NCI-H1436 treated with DMSO at 0.1 percent for 48 hours (cell line): Measurements from ENCODE around the gene PPFIA4.

ENCODE experiments used
- DNase-seq: peaks from one replicate; lab custom pipeline; 2025; lab: John Stamatoyannopoulos, UW

The PPFIA4 gene

GRCh38 chr1:203126866-203127665 lies 100.8 kb downstream of the PPFIA4 start:
- DNase-seq = no peak

GRCh38 chr1:203127666-203128430 lies 101.6 kb downstream of the PPFIA4 start, which contains the start of gene ADORA1:
TSS of gene ADORA1 (plus strand) at chr1:203127726. CDS start at chr1:203128842, 1,116 bp downstream.
- no peak for DNase-seq

- DNase-seq = no peak
Observed at GRCh38 chr1:203128431-203128715, 102.1 kb downstream of the PPFIA4 start.
